ENCODE measurements around the gene PRR30.
A peak's percentile ranks its signal among the peaks of the same experiment; 100 is the strongest.
"Not testable (repeated sequence)": the region's sequence is repeated elsewhere in the genome, so short reads cannot be mapped to it uniquely, and the experiment has no call there.

PRR30 gene

GRCh38 chr2:27130396-27130795 is 8.8 kb downstream of the PRR30 start:
- DNase-seq (ENCODE audit: extremely low read depth in 1 of 2, low read depth in 1 of 2): no peak

GRCh38 chr2:27128668-27129571 is 10.3 kb downstream of the PRR30 start:
- DNase-seq (ENCODE audit: extremely low read depth in 1 of 2, low read depth in 1 of 2): no peak

GRCh38 chr2:27127883-27128667 is 11.1 kb downstream of the PRR30 start:
- no peak for DNase-seq (ENCODE audit: extremely low read depth in 1 of 2, low read depth in 1 of 2)

GRCh38 chr2:27126252-27126710 is 12.9 kb downstream of the PRR30 start:
- no peak for DNase-seq (ENCODE audit: extremely low read depth in 1 of 2, low read depth in 1 of 2)

GRCh38 chr2:27125104-27125503 is 14.1 kb downstream of the PRR30 start:
- DNase-seq (ENCODE audit: extremely low read depth in 1 of 2, low read depth in 1 of 2): no peak

- peak in 1 of 2 donors; percentile 27 for DNase-seq (ENCODE audit: extremely low read depth in 1 of 2, low read depth in 1 of 2)
Observed at GRCh38 chr2:27123302-27124150, 15.7 kb downstream of the PRR30 start, which contains the start of gene ABHD1. TSS of gene ABHD1 (plus strand) at chr2:27123815. CDS start at chr2:27123949, 134 bp downstream.

- no peak for DNase-seq (ENCODE audit: extremely low read depth in 1 of 2, low read depth in 1 of 2)
Observed at GRCh38 chr2:27122791-27123190, 16.4 kb downstream of the PRR30 start.

GRCh38 chr2:27121906-27122305 is 17.3 kb downstream of the PRR30 start:
- no peak for DNase-seq (ENCODE audit: extremely low read depth in 1 of 2, low read depth in 1 of 2)

- DNase-seq (ENCODE audit: extremely low read depth in 1 of 2, low read depth in 1 of 2): not testable (repeated sequence)
Observed at GRCh38 chr2:27119330-27119670, 19.9 kb downstream of the PRR30 start.

GRCh38 chr2:27118525-27119329 is 20.5 kb downstream of the PRR30 start, which contains the start of gene CGREF1:
TSS of gene CGREF1 (minus strand) at chr2:27119128. CDS start at chr2:27104366, 14,762 bp downstream.
- no peak for DNase-seq (ENCODE audit: extremely low read depth in 1 of 2, low read depth in 1 of 2)

GRCh38 chr2:27117995-27118524 is 21.1 kb downstream of the PRR30 start:
- DNase-seq (ENCODE audit: extremely low read depth in 1 of 2, low read depth in 1 of 2): no peak

GRCh38 chr2:27115519-27115918 is 23.7 kb downstream of the PRR30 start:
- DNase-seq (ENCODE audit: extremely low read depth in 1 of 2, low read depth in 1 of 2): no peak

GRCh38 chr2:27111392-27112078 is 27.7 kb downstream of the PRR30 start:
- not testable (repeated sequence) for DNase-seq (ENCODE audit: extremely low read depth in 1 of 2, low read depth in 1 of 2)

- DNase-seq (ENCODE audit: extremely low read depth in 1 of 2, low read depth in 1 of 2): not testable (repeated sequence)
Observed at GRCh38 chr2:27110603-27111352, 28.4 kb downstream of the PRR30 start.

GRCh38 chr2:27109083-27109482 is 30.1 kb downstream of the PRR30 start:
- no peak for DNase-seq (ENCODE audit: extremely low read depth in 1 of 2, low read depth in 1 of 2)

- no peak for DNase-seq (ENCODE audit: extremely low read depth in 1 of 2, low read depth in 1 of 2)
Observed at GRCh38 chr2:27108221-27108620, 31.0 kb downstream of the PRR30 start.

- no peak for DNase-seq (ENCODE audit: extremely low read depth in 1 of 2, low read depth in 1 of 2)
Observed at GRCh38 chr2:27105981-27106380, 33.2 kb downstream of the PRR30 start.

- DNase-seq (ENCODE audit: extremely low read depth in 1 of 2, low read depth in 1 of 2): no peak
Observed at GRCh38 chr2:27102329-27102728, 36.9 kb downstream of the PRR30 start.

Data from stimulated activated CD8-positive, alpha-beta memory T cell treated with anti-CD3 and anti-CD28 coated beads, Interleukin-7, amount 100 ng/mL, for 48 hours (primary cell).